Endometrial microvascular endothelial cells (primary cell): ENCODE measurements around the gene STIM2. TPM values are rescaled to one million over a fixed set of nuclear protein-coding genes. Genes with fewer than 3 reads are reported as not detected.
"Not testable (repeated sequence)": the region's sequence is repeated elsewhere in the genome, so short reads cannot be mapped to it uniquely, and the experiment has no call there.

ENCODE experiments used
- in situ Hi-C: cut with HindIII; loops from 2 replicates; pipeline ENCODE4 v1.10.0; 2017; ENCODE audit warnings: low sequenced_read_pairs, low pct_unique_long_range_greater_than_20kb; ENCODE audit errors: inconsistent ontology term
- total RNA-seq: library from RNA; depleted of rRNA; stranded (reverse); fragments of >200 nt; gene quantifications from one replicate; pipeline ENCODE4 v1.2.3, GENCODE V29; 2015; ENCODE audit errors: inconsistent ontology term

Gene STIM2
- total RNA-seq, 1 donor from 2014 or later = 12.4 TPM

DNA sequence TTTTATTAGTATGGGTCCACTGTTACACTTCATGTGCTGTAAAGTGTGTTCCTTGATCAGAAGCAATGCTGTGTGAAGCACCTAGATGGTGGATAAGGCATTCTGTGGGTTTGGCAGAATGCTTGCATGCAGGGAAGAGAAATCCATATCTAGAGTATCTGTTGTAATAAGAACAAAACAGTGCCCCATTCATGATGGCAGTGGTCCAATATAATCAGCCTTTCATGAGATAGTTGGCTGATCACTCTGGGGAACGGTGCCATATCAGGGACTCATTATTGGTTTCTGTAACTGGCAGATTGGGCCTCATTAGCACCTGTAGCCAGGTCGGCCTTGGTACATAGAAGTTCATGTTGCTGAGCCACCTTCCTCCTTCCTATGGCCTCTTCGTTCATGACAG is 28.7 kb downstream of the STIM2 start:
- in situ Hi-C loops = no loop called here

- in situ Hi-C loops = no loop called here
These were observed 30.4 kb downstream of the STIM2 start for GRCh38 chr4:26891054-26891453.

DNA sequence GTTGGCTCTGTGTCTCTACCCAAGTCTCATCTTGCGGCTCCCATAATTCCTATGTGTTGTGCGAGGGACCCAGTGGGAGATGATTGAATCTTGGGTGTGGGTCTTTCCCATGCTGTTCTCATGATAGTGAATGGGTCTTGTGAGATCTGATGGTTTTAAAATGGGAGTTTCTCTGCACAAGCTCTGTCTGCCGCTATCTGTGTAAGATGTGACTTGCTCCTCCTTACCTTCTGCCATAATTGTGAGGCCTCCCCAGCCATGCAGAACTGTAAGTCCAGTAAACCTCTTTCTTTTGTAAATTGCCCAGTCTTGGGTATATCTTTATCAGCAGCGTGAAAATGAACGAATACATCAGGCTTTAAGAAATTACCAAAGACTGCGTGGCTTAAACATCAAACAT is 31.2 kb downstream of the STIM2 start:
- in situ Hi-C loops = no loop called here

GRCh38 chr4:26892480-26893150 is 32.0 kb downstream of the STIM2 start:
- in situ Hi-C loops = no loop called here

DNA sequence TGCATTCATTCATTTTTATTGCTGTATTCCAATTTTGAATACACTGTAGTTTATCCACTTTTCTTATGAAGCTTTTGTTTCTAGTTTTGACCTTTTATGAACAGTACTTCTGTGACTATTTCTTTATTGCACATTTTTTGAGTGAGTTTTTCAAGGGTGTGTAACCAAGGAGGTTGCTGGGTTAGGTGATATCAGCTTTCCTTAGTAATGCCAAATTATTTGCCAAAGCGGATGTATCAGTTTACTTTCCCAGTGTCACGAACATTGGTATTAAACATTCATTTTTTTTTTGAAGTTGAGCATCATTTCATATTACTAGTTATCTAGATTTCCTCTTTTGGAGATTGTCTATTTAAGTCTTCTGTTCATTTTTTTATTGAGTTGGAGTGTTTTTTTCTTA is 32.9 kb downstream of the STIM2 start:
- in situ Hi-C loops = no loop called here

- in situ Hi-C loops = not testable (repeated sequence)
These were observed 34.2 kb downstream of the STIM2 start for GRCh38 chr4:26894881-26895280.

- in situ Hi-C loops = no loop called here
These were observed 36.0 kb downstream of the STIM2 start for GRCh38 chr4:26896636-26897035.

GRCh38 chr4:26899991-26900390 is 39.4 kb downstream of the STIM2 start:
- in situ Hi-C loops = no loop called here

DNA sequence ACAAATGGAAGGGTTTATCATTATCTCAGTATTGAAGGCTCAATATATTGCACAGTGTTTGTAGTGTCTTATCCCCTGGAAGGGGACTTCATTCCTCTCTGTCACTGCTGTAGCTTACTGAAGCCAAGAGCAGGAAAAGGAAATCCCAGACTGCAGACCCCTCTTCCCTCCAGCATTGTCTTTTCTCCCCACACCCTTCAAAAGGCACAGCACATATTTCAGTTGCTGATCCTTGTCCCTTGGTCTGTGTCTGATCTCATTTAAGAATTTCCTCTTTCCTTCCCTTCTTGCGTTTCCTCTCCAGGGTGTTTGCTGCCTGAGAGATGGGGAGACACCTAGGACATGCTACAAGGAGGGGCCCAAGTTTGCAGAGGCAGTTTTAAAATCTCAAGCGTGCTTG is 40.1 kb downstream of the STIM2 start:
- in situ Hi-C loops = no loop called here

DNA sequence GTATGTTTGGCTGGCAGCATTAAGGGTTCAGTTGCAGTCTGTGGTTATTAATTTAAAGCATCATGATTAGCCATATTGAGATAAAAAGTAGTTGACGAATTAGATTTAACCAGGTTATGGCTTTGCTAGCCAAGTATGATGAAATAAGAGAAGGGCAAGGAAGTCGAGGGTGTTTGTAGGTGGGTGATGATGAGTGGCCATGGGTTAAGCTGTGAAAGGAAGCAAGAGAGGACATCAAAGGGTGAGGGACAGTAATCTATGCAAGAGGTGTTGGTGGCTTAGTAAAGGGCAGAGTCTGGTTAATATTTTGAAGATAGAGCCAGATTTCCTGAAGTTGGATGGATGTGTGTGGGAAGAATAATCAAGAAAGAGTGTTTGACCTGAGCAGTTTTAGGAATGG is 44.5 kb downstream of the STIM2 start:
- in situ Hi-C loops = no loop called here

- in situ Hi-C loops = no loop called here
These were observed 47.3 kb downstream of the STIM2 start for GRCh38 chr4:26907731-26908599.

- in situ Hi-C loops = no loop called here
These were observed 48.7 kb downstream of the STIM2 start for GRCh38 chr4:26909369-26909768.

GRCh38 chr4:26911254-26911653 is 50.6 kb downstream of the STIM2 start:
- in situ Hi-C loops = no loop called here

GRCh38 chr4:26912069-26912468 is 51.4 kb downstream of the STIM2 start:
- in situ Hi-C loops = no loop called here

GRCh38 chr4:26912810-26913209 is 52.2 kb downstream of the STIM2 start:
- in situ Hi-C loops = no loop called here

DNA sequence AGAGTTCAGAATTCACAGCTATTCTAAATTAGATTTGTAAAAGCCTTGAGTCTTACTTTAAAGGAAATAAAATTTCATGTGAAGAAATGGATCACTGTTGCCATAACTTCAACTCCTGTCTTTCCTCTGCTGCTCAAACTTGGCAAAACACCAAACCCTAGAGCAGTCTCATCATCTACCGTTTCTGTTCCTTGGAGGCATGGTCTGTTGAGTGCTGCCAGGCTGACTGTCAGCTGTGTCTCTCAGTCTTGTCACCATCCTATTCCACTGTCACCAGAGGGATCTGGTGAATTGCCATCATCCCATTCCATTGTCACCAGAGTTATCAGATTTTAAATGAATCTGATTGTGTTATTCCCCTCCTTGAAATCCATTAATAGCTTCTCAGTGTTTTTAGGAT is 55.6 kb downstream of the STIM2 start:
- in situ Hi-C loops = no loop called here

GRCh38 chr4:26930964-26931363 is 70.3 kb downstream of the STIM2 start:
- in situ Hi-C loops = no loop called here

DNA sequence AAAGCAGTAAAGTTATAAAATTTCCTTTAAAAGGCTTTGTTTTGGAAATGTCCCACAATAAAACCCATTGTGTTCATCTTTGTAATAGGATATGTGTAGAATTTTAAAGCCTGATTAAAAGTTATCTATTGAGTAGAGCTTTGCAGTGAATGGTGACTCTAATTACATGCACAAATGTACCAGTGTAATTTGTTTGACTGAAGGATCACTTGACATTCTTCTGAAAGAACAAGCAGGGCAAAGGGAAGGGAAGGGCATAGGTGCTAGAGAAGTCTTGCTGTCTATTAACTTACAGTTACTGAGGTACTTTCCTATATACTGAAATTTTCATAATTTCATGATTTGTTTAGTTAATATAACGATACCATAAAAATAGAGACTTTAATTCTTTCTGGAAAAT is 70.8 kb downstream of the STIM2 start:
- in situ Hi-C loops = no loop called here

DNA sequence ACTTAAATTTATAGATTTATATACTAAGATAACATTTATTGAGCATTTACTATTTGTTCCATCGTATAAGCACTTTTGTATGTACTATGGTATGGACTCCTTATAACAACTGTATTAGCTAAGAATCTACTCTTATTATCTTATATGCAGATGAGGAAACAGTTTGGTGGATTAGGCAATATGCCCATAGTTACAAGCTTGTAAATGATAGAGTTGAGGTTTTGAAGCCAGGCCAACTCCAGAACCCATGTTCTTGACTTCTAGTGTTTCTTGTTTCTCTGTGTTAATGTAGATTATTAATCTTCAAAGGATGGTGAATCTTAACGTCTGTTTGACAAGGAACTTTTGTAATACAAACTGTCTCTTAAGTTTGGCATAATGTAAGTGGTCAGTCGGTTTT is 71.3 kb downstream of the STIM2 start:
- in situ Hi-C loops = no loop called here

DNA sequence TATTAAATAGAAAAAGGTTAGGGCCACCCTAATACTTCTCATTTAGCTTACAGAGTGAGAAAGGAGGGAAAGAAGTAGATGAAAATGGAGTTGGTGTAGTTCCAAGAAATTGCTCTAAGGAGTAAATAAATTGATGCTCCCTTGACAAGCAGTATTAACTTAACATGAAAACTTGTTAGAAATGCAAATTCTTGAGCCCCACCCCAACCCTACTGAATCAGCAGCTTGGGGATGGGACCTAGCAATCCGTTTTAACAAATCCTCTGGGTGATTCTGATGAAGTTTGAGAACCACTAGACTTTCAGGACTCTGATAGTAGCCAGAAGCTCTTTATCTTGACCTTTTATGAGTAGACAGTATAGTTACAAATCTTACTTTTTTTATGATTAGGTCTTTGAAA is 74.8 kb downstream of the STIM2 start:
- in situ Hi-C loops = no loop called here
